NCI-H82 treated with DMSO at 0.1 percent for 48 hours (cell line): ENCODE data around the gene RUNDC3A.
"Not testable (repeated sequence)": the region's sequence is repeated elsewhere in the genome, so short reads cannot be mapped to it uniquely, and the experiment has no call there.

Source experiments
- DNase-seq: peaks from one replicate; lab custom pipeline; 2025; ENCODE audit not compliant: unreplicated experiment; lab: John Stamatoyannopoulos, UW

Gene RUNDC3A

GRCh38 chr17:44318077-44318892, 9.9 kb downstream of the RUNDC3A start:
- no peak for DNase-seq

GRCh38 chr17:44320066-44320465, 11.7 kb downstream of the RUNDC3A start:
- no peak for DNase-seq

GRCh38 chr17:44321246-44322120, 13.1 kb downstream of the RUNDC3A start:
- no peak for DNase-seq

- DNase-seq, result no peak
Observed at GRCh38 chr17:44322236-44322895, 14.0 kb downstream of the RUNDC3A start.

GRCh38 chr17:44323359-44324091, 15.1 kb downstream of the RUNDC3A start:
- no peak for DNase-seq

GRCh38 chr17:44324092-44324570, 15.7 kb downstream of the RUNDC3A start:
- DNase-seq, result no peak

GRCh38 chr17:44324571-44325275, 16.3 kb downstream of the RUNDC3A start, which contains the start of gene SLC25A39:
SLC25A39 (minus strand) TSS chr17:44324823; CDS start chr17:44323562, 1,261 bp downstream.
- peak; percentile 60 for DNase-seq

- DNase-seq, result peak; percentile 94
Observed at GRCh38 chr17:44326861-44327444, 18.6 kb downstream of the RUNDC3A start.

- DNase-seq, result no peak
Observed at GRCh38 chr17:44327715-44328449, 19.5 kb downstream of the RUNDC3A start.

GRCh38 chr17:44329516-44329915, 21.1 kb downstream of the RUNDC3A start:
- not testable (repeated sequence) for DNase-seq

- DNase-seq, result not testable (repeated sequence)
Observed at GRCh38 chr17:44330263-44330662, 21.9 kb downstream of the RUNDC3A start.

GRCh38 chr17:44331249-44331760, 22.9 kb downstream of the RUNDC3A start:
- peak; percentile 77 for DNase-seq

GRCh38 chr17:44333371-44333770, 25.0 kb downstream of the RUNDC3A start:
- no peak for DNase-seq

GRCh38 chr17:44334315-44334714, 25.9 kb downstream of the RUNDC3A start:
- DNase-seq, result no peak

GRCh38 chr17:44334727-44335126, 26.3 kb downstream of the RUNDC3A start:
- DNase-seq, result no peak

- no peak for DNase-seq
Observed at GRCh38 chr17:44335564-44335963, 27.2 kb downstream of the RUNDC3A start.

- no peak for DNase-seq
Observed at GRCh38 chr17:44335968-44336367, 27.6 kb downstream of the RUNDC3A start.

GRCh38 chr17:44338702-44339101, 30.3 kb downstream of the RUNDC3A start:
- no peak for DNase-seq

GRCh38 chr17:44340553-44340952, 32.2 kb downstream of the RUNDC3A start:
- not testable (repeated sequence) for DNase-seq
